Measurements from ENCODE around the gene STIMATE. TPM values are rescaled to one million over a fixed set of nuclear protein-coding genes. Genes with fewer than 3 reads are reported as not detected.

The STIMATE gene
- total RNA-seq, 1 experiment from 2014 or later: 15.7 TPM

GRCh38 chr3:52839268-52839575 is 58.1 kb downstream of the STIMATE start:
- no peak for ATAC-seq
- BruUV-seq (replicated peaks): no TSS peak
- Histone ChIP-seq H3K27ac (ENCODE audit: low read length) (no peak overlapping the region), H3K36me3 (ENCODE audit: control insufficient read depth, insufficient read depth, low read length) (no peaks in the 10 kb centered on the region), H3K9me3 (ENCODE audit: control insufficient read depth, insufficient read depth, low read depth, low read length) (no peaks in the 10 kb centered on the region), H3K4me1 (ENCODE audit: control insufficient read depth, insufficient read depth, low read length) (no peaks in the 10 kb centered on the region), H3K27me3 (ENCODE audit: control insufficient read depth, insufficient read depth, low read length) (no peaks in the 10 kb centered on the region), H3K4me3 (ENCODE audit: low read depth in 2 of 2, low read length in 2 of 2) (no peak overlapping the region)
- in situ Hi-C loops (cut with HindIII; ENCODE audit: low pct_unique_long_range_greater_than_20kb, low sequenced_read_pairs) (no loop called here), intact Hi-C loops (cut with micrococcal nuclease; ENCODE audit: unreplicated experiment) (no loop called here)
- ChIA-PET CTCF (no interaction called here), POLR2A (no interaction called here)
- no peak for DNase-seq (ENCODE audit: low read depth, low spot score)
- TF ChIP-seq REST (IDR thresholded peaks at IDR 0.05; ENCODE audit: insufficient read depth in 1 of 2, low read depth in 2 of 2, low read length in 1 of 2) (no peak), CTCF (IDR thresholded peaks at IDR 0.05) (no peak), SIN3A (IDR thresholded peaks at IDR 0.05; ENCODE audit: borderline replicate concordance, insufficient read depth, low read depth, low read length) (no peak), POLR2AphosphoS5 (IDR thresholded peaks at IDR 0.05; ENCODE audit: low read depth, low read length) (no peak), TCF7L2 (IDR thresholded peaks at IDR 0.05; ENCODE audit: low read depth, low read length) (no peak)

GRCh38 chr3:52838561-52839267 is 58.6 kb downstream of the STIMATE start:
- no peaks in the 10 kb centered on the region for H3K36me3 ChIP-seq (ENCODE audit: control insufficient read depth, insufficient read depth, low read length)
- no peak overlapping the region for H3K4me3 ChIP-seq (ENCODE audit: low read depth in 2 of 2, low read length in 2 of 2)
- ATAC-seq: no peak
- CTCF ChIA-PET: no interaction called here
- H3K4me1 ChIP-seq (ENCODE audit: control insufficient read depth, insufficient read depth, low read length): no peaks in the 10 kb centered on the region
- intact Hi-C loops (cut with micrococcal nuclease; ENCODE audit: unreplicated experiment) (no loop called here), in situ Hi-C loops (cut with HindIII; ENCODE audit: low pct_unique_long_range_greater_than_20kb, low sequenced_read_pairs) (no loop called here)
- POLR2A ChIA-PET: no interaction called here
- no TSS peak for BruUV-seq (replicated peaks)
- no peaks in the 10 kb centered on the region for H3K9me3 ChIP-seq (ENCODE audit: control insufficient read depth, insufficient read depth, low read depth, low read length)
- H3K27ac ChIP-seq (ENCODE audit: low read length): no peak overlapping the region
- no peak for TF ChIP-seq REST (IDR thresholded peaks at IDR 0.05; ENCODE audit: insufficient read depth in 1 of 2, low read depth in 2 of 2, low read length in 1 of 2)
- no peak for TF ChIP-seq TCF7L2 (IDR thresholded peaks at IDR 0.05; ENCODE audit: low read depth, low read length)
- no peak for TF ChIP-seq POLR2AphosphoS5 (IDR thresholded peaks at IDR 0.05; ENCODE audit: low read depth, low read length)
- no peak for TF ChIP-seq SIN3A (IDR thresholded peaks at IDR 0.05; ENCODE audit: borderline replicate concordance, insufficient read depth, low read depth, low read length)
- no peak for TF ChIP-seq CTCF (IDR thresholded peaks at IDR 0.05)
- no peaks in the 10 kb centered on the region for H3K27me3 ChIP-seq (ENCODE audit: control insufficient read depth, insufficient read depth, low read length)
- DNase-seq (ENCODE audit: low read depth, low spot score): no peak

All from Panc1 (cell line).